ENCODE results near the gene SAP30L.

- TF ChIP-seq POLR2AphosphoS5 (IDR thresholded peaks at IDR 0.05; ENCODE audit: borderline replicate concordance, low read depth, low read length) (no peak), EZH2 (IDR thresholded peaks at IDR 0.05) (no peak), FOXP2 (optimal IDR thresholded peaks at IDR 0.05; ENCODE audit: control extremely low read depth, extremely low read length, insufficient read depth) (no peak)
These were observed 60.4 kb downstream of the SAP30L start for GRCh38 chr5:154506049-154506715.

All from SK-N-MC (cell line).